OCI-LY1 (cell line): ENCODE data around the gene CACNA1H.

Experiments used
- H2AFZ ChIP-seq: fragments of 200-600 bp; sonication (generic), shearing (Covaris generic); 2 replicates; pipeline ENCODE4 v1.6.0; 2014; ENCODE audit warnings: antibody characterized with exemption, mild to moderate bottlenecking, low read length
- H3F3A ChIP-seq: fragments of 200-600 bp; sonication (generic), shearing (Covaris generic); 2 replicates; pipeline ENCODE4 v1.6.0; 2014; ENCODE audit warnings: mild to moderate bottlenecking, antibody characterized with exemption, low read length, moderate library complexity; ENCODE audit not compliant: insufficient read depth
- H3K27ac ChIP-seq: fragments of 200-600 bp; sonication (generic); 2 replicates; pipeline ENCODE4 v1.5.1; 2014; ENCODE audit warnings: low read length, mixed run types, mild to moderate bottlenecking, low read depth; ENCODE audit not compliant: poor library complexity, severe bottlenecking
- H3K27me3 ChIP-seq: fragments of 200-600 bp; sonication (generic); 2 replicates; pipeline ENCODE4 v1.6.0; 2014; ENCODE audit warnings: antibody characterized with exemption, mild to moderate bottlenecking, low read length, moderate library complexity; ENCODE audit not compliant: insufficient read depth
- H3K36me3 ChIP-seq: fragments of 200-600 bp; sonication (generic); 2 replicates; pipeline ENCODE4 v1.6.1; 2014; ENCODE audit warnings: mild to moderate bottlenecking, antibody characterized with exemption, low read length, moderate library complexity, mixed read lengths; ENCODE audit not compliant: insufficient read depth
- H3K4me1 ChIP-seq: fragments of 200-600 bp; sonication (generic); 2 replicates; pipeline ENCODE4 v1.5.1; 2014; ENCODE audit warnings: mild to moderate bottlenecking, low read length, moderate library complexity; ENCODE audit not compliant: insufficient read depth, severe bottlenecking
- H3K4me2 ChIP-seq: fragments of 200-600 bp; sonication (generic), shearing (Covaris generic); 2 replicates; pipeline ENCODE4 v1.6.1; 2014; ENCODE audit warnings: low read length
- H3K4me3 ChIP-seq: fragments of 200-600 bp; sonication (generic); 2 replicates; pipeline ENCODE4 v1.5.1; 2014; ENCODE audit warnings: low read length, low read depth, mild to moderate bottlenecking, mixed read lengths; ENCODE audit not compliant: poor library complexity, severe bottlenecking
- H3K79me2 ChIP-seq: fragments of 200-600 bp; shearing (Covaris generic); 2 replicates; pipeline ENCODE4 v1.6.1; 2016; ENCODE audit warnings: mixed run types, low read length, mixed read lengths; ENCODE audit not compliant: insufficient read depth
- H3K9ac ChIP-seq: fragments of 200-600 bp; sonication (generic), shearing (Covaris generic); 2 replicates; pipeline ENCODE4 v1.6.1; 2014; ENCODE audit warnings: mild to moderate bottlenecking, low read length, mixed read lengths
- H3K9me2 ChIP-seq: fragments of 200-600 bp; sonication (generic), shearing (Covaris generic); 2 replicates; pipeline ENCODE4 v1.6.1; 2014; ENCODE audit warnings: low read depth, mild to moderate bottlenecking, low read length, mixed read lengths
- H3K9me3 ChIP-seq: fragments of 200-600 bp; shearing (Covaris generic); 2 replicates; pipeline ENCODE4 v1.6.1; 2014; ENCODE audit warnings: low read length, mixed read lengths
- H4K20me1 ChIP-seq: fragments of 200-600 bp; sonication (generic), shearing (Covaris generic); 2 replicates; pipeline ENCODE4 v1.6.0; 2016; ENCODE audit warnings: mild to moderate bottlenecking, low read length; ENCODE audit not compliant: insufficient read depth
- EZH2 ChIP-seq: fragments of 200-600 bp; sonication (generic), shearing (Covaris generic); IDR thresholded peaks from 2 replicates; pipeline ENCODE4 v1.8.0; 2017; ENCODE audit warnings: borderline replicate concordance, mixed run types, mild to moderate bottlenecking, antibody characterized with exemption, low read length, moderate library complexity, mixed read lengths
- TF ChIP-seq, protein P1 (sequence below): fragments of 200-600 bp; sonication (generic), shearing (Covaris generic); IDR thresholded peaks from 2 replicates; pipeline ENCODE4 v1.5.1; 2017; ENCODE audit warnings: mild to moderate bottlenecking, antibody characterized with exemption, low read length, moderate library complexity, mixed read lengths

Gene CACNA1H

DNA sequence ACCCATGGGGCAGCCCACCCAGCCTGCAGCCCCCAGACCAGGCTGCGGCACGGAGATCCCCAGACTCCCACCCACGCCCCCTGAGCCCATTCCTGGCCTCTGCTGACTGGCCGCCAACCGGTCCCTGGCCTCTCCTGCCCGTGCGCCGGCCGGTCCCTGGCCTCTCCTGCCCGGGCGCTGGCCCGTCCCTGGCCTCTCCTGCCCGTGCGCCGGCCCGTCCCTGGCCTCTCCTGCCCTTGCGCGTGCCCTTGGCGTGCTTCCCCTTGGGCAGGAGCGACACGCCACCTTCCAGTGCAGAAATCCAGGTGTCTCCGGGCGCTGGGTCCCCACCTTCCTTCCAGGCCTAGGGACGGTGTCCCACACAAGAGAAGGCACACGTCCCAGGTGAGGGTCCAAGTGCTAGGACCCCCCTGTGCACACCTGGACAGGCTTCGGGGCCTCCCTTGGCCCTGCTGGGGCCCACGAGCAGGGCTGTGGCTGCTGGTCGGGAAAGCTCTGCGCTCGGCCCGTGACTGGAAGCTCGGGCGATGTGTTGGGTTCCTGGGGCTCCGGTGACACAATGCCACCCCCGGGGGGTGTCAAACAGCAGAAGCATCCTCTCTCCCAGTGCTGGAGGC is 21.4 kb upstream of the CACNA1H start:
- no peak for TF ChIP-seq EZH2
- TF ChIP-seq, protein P1, sequence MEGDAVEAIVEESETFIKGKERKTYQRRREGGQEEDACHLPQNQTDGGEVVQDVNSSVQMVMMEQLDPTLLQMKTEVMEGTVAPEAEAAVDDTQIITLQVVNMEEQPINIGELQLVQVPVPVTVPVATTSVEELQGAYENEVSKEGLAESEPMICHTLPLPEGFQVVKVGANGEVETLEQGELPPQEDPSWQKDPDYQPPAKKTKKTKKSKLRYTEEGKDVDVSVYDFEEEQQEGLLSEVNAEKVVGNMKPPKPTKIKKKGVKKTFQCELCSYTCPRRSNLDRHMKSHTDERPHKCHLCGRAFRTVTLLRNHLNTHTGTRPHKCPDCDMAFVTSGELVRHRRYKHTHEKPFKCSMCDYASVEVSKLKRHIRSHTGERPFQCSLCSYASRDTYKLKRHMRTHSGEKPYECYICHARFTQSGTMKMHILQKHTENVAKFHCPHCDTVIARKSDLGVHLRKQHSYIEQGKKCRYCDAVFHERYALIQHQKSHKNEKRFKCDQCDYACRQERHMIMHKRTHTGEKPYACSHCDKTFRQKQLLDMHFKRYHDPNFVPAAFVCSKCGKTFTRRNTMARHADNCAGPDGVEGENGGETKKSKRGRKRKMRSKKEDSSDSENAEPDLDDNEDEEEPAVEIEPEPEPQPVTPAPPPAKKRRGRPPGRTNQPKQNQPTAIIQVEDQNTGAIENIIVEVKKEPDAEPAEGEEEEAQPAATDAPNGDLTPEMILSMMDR = no peak
- H3K36me3 ChIP-seq = no peaks in the 10 kb centered on the region

DNA sequence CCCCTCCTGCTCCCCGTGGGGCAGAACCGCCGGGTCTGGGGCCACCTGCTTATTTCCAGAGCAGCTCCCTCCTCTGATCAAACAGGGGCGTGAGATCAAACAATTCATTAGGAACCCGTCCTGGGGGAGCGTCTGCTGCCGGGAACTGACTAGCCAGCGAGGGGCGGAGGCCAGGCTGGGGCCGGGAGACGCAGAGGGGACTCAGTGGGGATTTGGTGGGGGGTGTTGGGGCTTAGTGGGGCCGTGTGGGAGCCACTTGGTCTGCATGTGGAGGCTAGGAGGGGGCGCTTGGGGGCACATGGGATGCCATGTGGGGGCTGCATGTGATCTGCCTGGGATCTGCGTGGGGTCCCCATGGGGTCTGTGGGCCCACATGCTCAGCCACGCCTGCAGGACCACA is 20.5 kb upstream of the CACNA1H start:
- H3K79me2 ChIP-seq = no peaks in the 10 kb centered on the region
- H2AFZ ChIP-seq = no peak overlapping the region
- no peaks in the 10 kb centered on the region for H3K9me3 ChIP-seq
- no peaks in the 10 kb centered on the region for H4K20me1 ChIP-seq
- H3K27me3 ChIP-seq = peaks cover 3% of the 10 kb centered on the region; the same call in 1 of the 2 replicates
- H3K9ac ChIP-seq = no peak overlapping the region
- H3K4me2 ChIP-seq = no peak overlapping the region
- no peaks in the 10 kb centered on the region for H3K9me2 ChIP-seq
- H3K4me3 ChIP-seq = no peak overlapping the region
- no peaks in the 10 kb centered on the region for H3K36me3 ChIP-seq
- no peaks in the 10 kb centered on the region for H3F3A ChIP-seq
- no peak overlapping the region for H3K27ac ChIP-seq
- no peaks in the 10 kb centered on the region for H3K4me1 ChIP-seq
- TF ChIP-seq, protein P1 = no peak
- no peak for TF ChIP-seq EZH2

More for the DNA sequence above, 21.4 kb upstream of the CACNA1H start:
- H3K27ac ChIP-seq = no peak overlapping the region
- H3K4me2 ChIP-seq = no peak overlapping the region
- no peaks in the 10 kb centered on the region for H3K9me3 ChIP-seq
- no peaks in the 10 kb centered on the region for H3K4me1 ChIP-seq
- H3K4me3 ChIP-seq = no peak overlapping the region
- H3K79me2 ChIP-seq = no peaks in the 10 kb centered on the region
- H4K20me1 ChIP-seq = no peaks in the 10 kb centered on the region
- no peaks in the 10 kb centered on the region for H3F3A ChIP-seq
- no peak overlapping the region for H3K9ac ChIP-seq
- no peaks in the 10 kb centered on the region for H3K9me2 ChIP-seq
- no peak overlapping the region for H2AFZ ChIP-seq
- peaks cover 3% of the 10 kb centered on the region; the same call in 1 of the 2 replicates for H3K27me3 ChIP-seq

DNA sequence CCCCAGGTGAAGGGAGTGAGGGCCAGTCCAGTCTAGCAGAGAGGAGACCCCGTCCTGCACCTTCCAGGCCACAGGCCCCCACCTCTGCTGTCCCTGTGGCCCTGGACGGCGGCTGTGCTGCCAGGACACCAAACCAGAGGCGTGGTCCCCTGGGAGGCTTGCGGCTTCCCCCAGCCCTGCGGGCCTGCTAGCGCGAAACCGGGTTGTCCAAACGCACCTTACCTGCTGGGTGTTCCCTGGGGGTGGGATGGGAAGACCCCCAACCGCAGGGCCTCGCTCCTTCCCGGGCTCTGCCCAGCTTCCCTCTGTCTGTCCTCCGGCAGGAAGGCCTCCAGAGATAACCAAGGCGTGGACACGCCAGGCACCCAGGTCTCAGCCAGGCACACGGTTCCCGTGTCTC is 19.6 kb upstream of the CACNA1H start:
- Histone ChIP-seq H3K9me2 (no peaks in the 10 kb centered on the region), H3K9ac (no peak overlapping the region), H3K9me3 (no peaks in the 10 kb centered on the region), H3K4me2 (no peak overlapping the region), H3K36me3 (no peaks in the 10 kb centered on the region), H3F3A (no peaks in the 10 kb centered on the region), H3K4me3 (no peak overlapping the region), H3K27ac (no peak overlapping the region), H4K20me1 (no peaks in the 10 kb centered on the region), H3K79me2 (no peaks in the 10 kb centered on the region), H3K27me3 (peaks cover 3% of the 10 kb centered on the region; the same call in 1 of the 2 replicates), H2AFZ (no peak overlapping the region), H3K4me1 (no peaks in the 10 kb centered on the region)
- no peak for TF ChIP-seq EZH2
- TF ChIP-seq, protein P1 = no peak
